ENCODE results near the gene CBX8.

DNA sequence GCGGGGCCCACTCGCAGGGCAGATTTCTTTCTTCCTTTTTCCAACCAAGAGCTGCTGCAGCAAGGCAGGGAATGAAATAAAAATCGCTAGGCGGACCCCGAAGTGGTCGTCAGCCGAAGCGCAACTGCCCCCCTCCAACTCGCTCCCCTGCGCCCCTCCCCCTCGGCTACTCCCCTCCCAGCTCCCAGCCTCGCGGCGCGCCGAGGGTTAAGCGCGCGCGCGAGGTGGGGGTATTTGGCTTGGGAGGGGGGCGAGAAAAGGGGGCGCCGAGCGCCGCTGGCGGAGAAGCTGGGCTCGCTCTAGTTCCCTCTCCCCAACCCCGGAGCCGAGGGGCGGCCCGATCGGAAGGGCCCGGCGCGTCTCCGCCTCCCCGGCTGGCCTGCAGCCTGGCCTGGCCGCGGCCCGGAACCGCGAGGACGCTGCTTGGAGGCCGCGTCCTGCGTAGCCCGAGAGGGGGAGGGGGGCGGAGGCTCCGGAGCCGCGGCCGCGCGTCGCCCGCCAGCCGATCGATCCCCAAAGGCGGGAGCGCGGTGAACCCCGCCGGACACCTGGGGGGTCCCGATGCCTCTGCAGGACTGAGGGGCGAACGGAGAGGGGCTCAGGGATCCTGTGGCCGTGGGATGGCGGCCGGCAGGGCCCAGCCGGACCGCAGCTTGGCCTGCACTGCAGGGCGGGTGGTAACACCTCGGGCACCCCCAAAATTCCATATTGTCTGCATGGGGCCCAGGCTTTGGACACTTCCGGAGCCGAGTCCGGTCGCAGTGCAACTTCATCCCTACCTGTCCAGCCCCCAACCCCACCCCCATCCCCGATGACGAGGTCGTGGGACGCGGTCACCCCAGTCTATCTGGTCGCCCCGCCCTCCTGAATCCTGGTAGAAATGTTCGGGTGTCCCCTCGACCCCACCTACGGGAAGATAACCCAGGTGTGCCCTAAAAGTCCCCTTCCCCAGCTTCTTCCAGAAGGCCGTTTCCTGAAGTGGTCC is 47.2 kb upstream of the CBX8 start:
- TF ChIP-seq, protein P1, sequence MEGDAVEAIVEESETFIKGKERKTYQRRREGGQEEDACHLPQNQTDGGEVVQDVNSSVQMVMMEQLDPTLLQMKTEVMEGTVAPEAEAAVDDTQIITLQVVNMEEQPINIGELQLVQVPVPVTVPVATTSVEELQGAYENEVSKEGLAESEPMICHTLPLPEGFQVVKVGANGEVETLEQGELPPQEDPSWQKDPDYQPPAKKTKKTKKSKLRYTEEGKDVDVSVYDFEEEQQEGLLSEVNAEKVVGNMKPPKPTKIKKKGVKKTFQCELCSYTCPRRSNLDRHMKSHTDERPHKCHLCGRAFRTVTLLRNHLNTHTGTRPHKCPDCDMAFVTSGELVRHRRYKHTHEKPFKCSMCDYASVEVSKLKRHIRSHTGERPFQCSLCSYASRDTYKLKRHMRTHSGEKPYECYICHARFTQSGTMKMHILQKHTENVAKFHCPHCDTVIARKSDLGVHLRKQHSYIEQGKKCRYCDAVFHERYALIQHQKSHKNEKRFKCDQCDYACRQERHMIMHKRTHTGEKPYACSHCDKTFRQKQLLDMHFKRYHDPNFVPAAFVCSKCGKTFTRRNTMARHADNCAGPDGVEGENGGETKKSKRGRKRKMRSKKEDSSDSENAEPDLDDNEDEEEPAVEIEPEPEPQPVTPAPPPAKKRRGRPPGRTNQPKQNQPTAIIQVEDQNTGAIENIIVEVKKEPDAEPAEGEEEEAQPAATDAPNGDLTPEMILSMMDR (IDR thresholded peaks at IDR 0.05), result no peak
- peak in 1 of 4 donors; percentile 22 for TF ChIP-seq POLR2A (IDR thresholded peaks at IDR 0.05)
